ENCODE results near the gene HPGD.

Gene HPGD

DNA sequence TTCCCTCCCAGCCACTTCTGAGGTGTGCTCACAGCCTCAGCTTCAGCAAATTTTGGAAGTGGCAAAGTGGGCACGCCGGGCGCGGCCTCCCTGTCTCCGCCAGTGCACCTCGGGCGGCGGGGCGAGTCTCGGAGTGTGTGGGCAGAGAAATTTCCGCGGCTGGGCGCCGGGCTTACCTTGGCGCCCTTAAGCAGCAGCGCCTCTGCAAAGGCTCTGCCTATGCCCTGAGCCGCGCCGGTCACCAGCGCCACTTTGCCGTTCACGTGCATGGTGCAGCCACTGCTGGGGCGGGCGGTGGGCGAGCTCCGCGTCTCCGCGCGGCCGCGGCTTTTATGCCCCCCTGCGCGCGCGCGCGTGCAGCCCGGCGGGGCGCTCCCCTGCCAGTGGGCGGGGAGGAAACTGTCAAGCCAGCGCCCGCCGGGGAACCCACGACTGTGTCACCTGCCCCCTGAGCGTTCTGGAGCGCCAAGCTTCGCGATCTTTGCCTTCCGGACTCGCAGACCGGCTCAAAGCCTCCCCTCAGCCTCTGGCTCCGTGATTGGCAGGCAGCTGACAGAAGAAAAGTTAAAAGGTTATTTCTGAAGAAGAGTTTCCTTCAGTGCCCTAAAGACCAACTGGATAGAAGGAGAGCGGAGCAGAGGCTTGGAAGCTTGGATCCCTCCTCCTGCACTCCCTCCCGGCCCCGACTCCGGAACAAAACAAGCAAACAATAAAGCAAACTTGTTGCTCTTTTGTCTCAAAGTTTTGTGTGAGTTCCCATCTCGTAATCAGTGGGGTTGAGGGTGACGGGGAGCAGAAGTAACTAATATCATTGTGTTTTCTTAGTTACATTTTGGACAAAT is at the start of gene HPGD:
Gene HPGD, minus strand, starts transcription at position 306 of the 842 bp plus-strand sequence. Its CDS starts 37 bp downstream, at position 269.
- peak within 1 kb of the TSS; percentile 62 for H3K4me3 ChIP-seq (ENCODE audit: low read depth, low read length)

DNA sequence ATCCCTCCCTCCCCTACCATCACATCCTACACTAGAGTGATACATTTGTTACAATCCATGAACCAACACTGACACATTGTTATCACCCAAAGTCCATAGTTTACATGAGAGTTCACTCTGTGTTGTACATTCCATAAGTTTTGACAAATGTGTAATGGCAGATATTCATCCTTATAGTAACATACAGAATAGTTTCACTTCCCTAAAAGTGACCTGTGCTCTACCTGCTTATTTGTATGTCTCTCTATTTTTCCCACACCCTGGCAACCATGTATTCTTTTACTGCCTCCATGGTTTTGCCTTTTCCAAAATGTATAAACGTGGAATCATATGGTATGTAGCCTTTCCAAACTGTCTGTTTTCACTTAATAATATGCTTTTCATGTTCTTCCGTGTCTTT is 42.2 kb upstream of the HPGD start:
- H3K4me3 ChIP-seq (ENCODE audit: low read depth, low read length): no peak overlapping the region

DNA sequence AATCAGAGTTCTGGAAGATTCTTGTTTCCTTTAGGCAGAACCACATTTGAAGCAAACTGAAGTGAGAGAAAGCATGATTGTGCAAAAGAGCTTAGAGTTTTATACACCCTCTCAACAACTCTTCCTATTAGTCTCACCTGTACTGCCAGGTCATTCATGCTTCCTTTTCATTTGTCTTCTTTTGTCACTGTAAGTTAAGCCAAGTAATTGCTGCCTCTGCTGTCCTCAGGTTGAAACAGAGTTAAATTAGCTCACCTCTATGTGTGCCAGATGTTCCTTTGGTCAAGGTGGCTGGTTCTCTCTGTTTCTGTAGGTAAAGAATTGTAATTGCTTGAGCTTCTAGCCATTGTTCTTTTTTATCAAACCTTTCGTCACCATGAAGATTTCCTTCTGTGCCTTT is 41.1 kb upstream of the HPGD start:
- H3K4me3 ChIP-seq (ENCODE audit: low read depth, low read length): no peak overlapping the region

DNA sequence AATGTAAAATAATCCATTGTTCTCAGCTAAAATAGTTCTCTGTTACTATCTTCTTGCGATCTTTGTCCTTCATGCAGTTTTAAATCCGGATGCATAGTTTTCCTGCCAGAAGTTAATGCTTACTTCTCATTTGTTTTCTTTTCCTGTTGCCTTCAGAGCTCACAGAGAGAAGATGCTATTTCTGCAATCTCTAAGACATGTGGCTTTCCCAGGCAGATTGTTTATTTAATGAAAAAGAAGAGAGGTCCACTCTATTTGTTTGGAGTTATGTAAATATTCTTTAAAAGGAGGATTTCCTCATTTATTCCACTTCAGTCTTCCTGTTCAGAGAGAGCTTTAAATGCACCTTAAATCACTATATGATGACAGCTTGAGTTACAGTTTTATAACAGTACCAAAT is 39.3 kb upstream of the HPGD start:
- H3K4me3 ChIP-seq (ENCODE audit: low read depth, low read length): no peak overlapping the region

DNA sequence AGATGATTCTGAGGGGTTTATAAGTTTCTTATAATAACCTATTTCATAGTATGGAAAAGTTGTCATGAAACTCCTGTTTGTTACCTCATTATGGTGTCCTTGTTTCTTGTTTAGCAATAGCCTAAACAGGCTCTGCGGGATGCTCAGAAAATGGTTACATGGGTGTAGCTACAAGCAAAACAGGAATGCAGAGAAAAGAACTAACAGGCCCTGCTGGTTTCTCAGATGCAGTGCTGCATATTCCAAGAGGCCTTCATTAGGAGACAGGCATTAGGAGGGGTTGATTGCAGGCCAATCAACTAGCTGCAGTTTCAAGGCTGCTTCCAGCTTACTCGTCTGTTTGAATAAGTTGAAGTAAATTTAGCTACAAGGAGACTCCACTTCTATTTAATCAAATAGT is 37.6 kb upstream of the HPGD start:
- H3K4me3 ChIP-seq (ENCODE audit: low read depth, low read length): no peak overlapping the region

DNA sequence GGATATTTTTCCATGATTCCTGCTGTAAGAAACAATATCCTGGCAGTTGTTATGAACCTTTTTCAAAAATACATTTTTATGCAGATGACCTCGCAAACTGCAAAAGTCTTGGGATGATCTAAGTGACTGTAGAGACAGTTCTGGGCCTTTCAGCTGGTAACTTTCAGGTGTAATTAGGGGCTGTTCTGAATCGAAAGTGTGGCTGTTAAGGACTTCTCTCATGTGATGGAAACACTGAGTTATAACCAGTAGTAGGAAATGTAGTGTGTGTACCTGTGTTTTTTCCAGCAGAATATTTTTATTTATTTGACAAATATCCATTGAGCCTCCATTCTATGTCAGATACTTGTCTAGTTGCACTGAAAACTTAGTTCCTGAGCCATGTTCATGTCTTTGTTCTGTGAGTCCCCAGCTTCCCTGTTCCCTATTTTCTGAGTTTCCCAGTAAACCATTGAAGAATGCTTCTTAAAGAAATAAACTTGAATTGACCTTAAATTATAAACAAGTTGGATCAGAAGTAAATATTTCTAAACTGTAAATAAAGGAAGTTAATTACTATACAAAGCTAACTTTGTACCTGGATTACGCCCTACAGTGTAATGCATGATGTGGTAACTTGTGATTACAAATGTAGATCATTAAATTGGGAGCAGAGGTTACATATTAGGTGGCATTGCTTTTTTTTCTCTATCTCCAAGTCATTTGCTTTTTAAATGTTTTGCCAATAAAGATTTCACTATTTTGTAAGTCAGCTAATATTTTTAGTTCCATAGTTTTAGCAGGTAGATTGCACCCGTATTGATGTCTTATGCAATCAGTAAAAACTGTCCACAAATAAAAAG is 33.7 kb upstream of the HPGD start:
- H3K4me3 ChIP-seq (ENCODE audit: low read depth, low read length): no peak overlapping the region

DNA sequence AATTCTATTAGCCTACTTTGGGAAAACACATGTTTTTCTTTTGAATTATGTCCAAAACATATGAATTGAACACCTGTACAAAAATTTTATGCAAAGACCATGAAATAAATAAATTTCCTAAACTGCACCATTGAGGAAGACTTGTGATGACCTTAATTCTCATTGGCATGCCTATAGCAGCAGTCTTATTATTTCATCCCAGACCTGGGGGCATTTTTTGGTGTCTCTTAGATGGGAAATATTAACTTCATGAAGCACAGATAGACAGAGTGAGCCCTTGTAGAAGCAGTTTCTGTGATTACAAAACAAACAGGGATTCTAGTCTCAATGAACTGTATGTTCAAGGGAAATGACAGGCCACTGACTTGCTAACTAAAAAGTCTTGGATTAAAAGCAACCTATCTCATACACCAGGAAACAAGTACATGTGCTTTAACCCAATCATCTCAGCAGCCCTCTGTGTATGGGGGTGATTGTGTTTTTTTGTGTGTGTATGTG is 32.0 kb upstream of the HPGD start:
- no peak overlapping the region for H3K4me3 ChIP-seq (ENCODE audit: low read depth, low read length)

DNA sequence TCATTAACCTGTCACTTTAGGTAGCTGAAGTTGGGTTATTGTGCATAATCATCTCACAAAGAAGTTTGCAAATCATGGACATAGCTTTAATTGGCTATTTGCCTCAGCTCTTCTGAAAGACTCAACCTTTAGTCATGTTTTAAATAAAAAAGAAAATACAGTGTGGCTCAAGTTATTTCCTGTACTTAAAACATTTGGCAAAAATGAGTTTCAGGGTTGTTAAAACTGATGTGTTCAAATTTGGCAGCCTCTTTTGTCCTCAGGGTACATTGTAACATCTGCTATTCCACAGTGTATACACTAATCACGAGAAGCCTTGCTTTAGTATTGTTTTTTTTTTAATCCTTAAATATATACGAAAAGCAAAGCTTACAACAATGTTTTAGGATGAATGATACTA is 31.5 kb upstream of the HPGD start:
- no peak overlapping the region for H3K4me3 ChIP-seq (ENCODE audit: low read depth, low read length)

DNA sequence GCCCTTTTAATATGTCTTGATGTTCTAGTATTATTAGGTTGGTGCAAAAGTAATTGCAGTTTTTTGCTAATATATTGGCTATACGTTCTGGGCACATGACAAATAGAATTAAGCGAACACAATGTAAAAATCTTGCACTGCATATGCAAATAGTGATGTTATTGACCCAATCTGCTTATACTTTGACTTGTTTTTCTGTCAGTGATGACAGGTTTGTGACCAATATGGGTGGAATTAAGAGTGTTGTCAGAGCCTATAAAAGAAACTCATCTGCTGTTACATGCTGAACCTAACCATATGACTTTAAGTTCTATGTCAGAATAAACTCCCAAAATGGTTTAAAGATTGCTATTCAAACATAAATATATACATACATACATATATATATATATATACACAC is 30.7 kb upstream of the HPGD start:
- no peak overlapping the region for H3K4me3 ChIP-seq (ENCODE audit: low read depth, low read length)

DNA sequence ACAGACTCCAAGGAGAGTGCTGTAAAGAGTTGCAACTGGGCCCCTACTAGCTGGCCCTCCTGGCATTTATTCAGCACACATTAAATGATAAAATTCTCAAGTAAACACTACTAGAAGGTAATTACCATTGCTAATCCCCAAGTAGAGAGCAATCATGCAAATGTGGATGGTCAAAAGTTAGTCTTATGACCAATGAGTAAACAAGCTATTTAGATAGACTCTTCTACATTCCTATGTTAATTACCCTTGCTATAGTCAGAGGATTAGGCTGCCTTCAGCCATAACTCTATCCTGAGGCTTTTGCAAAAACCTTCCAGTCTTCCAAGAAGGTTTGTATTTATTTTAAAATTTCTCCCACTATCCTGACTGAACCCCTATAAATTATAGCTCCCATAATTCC is 28.3 kb upstream of the HPGD start:
- H3K4me3 ChIP-seq (ENCODE audit: low read depth, low read length): no peak overlapping the region

DNA sequence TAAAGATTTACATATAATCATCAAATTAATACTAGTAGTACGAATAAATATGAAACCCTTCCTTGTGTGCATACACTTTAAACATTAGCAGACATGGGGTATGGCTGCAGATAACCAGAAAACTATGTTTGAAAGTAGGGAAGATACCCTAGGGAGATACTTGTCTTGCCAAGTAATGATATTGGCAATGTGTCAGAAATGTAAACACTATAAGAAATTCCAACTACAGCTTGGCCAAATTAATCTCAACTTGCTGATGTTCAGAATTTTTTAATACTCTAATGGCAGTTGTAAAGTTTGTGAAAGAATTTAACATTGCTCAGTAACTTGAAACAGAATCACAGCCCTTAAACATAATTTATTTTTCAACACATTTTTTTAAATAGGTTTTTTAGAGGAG is 27.4 kb upstream of the HPGD start:
- no peak overlapping the region for H3K4me3 ChIP-seq (ENCODE audit: low read depth, low read length)

DNA sequence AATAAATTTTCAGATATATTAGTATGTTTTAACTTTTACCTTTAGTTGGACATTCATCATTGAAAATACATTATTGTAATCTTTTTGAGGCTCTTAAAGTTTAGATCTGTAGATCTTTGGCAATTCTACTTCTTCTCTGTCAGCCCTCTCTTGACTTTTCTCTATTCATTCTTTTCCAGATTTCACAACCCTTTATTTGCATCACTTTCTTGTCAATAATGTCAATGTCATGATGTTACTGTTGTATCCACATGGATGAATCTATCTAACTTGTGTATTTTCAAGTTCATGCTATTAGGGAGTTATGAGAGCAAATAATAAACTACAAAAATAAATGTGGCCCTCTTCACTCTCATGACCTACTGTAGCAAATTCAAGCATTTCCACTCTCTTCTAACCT is 23.0 kb upstream of the HPGD start:
- no peak overlapping the region for H3K4me3 ChIP-seq (ENCODE audit: low read depth, low read length)

DNA sequence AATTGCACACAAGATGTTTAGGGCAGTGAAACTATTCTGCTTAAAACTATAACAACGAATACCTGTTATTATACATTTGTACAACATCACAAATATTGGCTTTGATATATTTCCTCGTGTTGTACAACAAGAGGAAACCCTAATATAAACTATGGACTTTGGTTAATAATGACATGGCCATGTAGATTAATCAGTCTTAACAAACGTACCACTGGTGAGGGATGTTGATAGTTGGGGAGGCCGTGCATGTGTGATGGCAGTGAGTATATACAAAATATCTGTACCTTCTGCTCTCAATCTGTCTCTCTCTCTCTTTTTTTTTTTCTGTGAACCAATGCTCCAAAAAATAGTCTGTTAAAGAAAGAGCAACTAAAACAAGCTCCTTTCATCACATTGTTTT is 22.2 kb upstream of the HPGD start:
- no peak overlapping the region for H3K4me3 ChIP-seq (ENCODE audit: low read depth, low read length)

DNA sequence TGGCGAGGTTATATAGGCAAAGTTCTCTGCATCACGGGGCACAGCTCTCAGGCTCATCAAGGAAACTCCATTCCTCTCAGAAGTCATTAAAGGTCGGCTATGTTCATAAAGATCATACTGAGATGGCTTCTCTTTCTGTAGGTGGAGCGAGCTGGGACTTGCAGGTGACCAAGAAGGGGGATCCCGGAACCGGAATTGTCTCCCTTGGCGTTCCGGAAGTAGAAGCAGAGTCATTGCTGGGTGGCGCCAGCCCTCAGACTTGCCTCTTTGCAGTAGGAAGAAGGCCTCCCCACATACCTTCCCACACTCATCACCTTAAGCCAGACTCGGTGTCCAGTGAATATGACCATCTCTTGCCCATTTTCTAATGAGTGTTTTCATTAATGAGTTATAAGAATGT is 17.9 kb upstream of the HPGD start:
- no peak overlapping the region for H3K4me3 ChIP-seq (ENCODE audit: low read depth, low read length)

DNA sequence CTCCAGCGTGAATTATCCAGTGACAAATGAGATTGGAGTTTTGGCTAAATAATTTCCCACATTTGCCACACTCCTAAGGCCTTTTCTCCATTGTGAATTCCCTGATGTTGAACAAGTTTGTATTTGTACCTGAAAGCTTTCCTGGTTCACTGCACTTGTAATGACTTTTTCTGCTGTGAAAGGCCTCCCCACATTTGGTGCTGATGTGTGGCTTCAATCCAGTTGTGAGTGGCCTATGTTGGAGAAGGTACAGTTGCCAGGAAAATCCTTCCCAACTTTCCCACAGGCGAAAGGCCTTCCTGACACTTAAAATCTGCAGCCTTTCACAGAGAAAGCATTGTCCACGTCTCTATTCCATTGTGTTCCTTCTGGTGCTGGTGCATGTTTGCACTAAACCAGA is 17.3 kb upstream of the HPGD start:
- H3K4me3 ChIP-seq (ENCODE audit: low read depth, low read length): no peak overlapping the region

DNA sequence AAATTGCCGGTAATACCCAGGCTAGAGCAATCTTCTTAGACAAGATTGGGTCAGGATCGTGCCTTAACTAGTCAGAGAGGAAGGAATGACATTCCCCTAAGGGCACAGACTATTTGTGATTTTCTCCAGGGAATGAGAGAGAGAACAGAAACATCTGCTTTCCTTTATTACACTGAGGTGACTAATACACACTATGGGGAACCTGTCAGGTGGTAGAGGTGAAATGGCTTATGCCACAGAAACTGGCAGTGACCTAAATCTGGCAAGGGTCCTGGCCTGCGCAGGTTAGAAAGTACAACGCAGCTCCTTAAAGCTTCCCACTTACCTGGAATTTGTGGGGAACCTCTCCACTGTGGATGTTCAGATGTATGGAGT is 16.6 kb upstream of the HPGD start:
- no peak overlapping the region for H3K4me3 ChIP-seq (ENCODE audit: low read depth, low read length)

DNA sequence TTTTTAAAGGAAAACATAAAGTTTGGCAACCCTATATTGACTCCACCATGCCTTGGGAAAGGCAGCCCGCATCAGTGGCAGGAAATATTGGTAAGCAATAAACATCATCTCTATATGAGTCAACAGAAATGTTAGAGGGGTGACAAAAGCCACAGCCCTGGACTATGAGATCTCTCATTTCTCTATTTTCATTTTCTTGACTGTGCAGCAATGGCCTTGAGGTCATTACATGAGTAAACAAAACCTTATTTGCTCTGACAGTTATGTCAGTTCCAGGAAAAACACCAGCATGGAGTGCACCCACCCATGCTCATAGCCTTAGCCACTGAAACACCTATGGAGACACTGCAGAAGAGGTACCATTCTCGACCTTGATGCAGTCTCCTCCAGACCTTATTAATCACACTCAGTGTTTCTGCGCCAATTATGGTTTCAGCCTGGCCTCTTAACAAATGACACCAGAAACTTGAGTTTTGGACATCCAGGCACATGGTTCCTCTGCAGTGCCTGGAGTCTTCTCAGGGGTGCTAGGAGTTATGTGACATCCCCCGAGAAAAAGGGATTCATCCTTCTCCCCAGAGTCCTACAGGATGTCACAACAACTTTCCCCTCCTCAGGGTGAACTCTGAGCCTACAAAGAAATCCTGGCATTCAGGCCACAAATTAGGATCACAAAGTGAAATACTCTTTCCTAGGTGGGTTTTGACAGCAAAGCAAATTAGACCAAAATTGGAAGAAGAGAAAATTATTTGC is 16.0 kb upstream of the HPGD start:
- H3K4me3 ChIP-seq (ENCODE audit: low read depth, low read length): no peak overlapping the region

DNA sequence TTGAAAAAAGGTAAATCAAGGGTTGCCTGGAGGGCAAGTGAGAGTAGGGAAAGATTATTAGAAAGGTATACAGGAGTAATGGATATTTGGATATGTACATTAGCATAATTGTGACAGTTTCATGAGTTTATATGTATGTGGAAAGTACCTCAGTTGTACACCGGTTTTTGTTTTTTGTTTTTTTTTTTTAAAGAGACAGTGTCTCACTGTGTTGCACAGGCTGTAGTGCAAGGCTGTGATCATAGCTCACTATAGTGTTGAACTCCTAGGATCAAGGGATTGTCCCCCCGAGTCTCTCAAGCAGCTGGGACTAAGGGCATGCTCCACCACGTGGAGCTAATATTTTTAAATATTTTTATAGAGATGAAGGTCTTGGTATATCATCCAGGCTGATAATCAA is 15.3 kb upstream of the HPGD start:
- no peak overlapping the region for H3K4me3 ChIP-seq (ENCODE audit: low read depth, low read length)

DNA sequence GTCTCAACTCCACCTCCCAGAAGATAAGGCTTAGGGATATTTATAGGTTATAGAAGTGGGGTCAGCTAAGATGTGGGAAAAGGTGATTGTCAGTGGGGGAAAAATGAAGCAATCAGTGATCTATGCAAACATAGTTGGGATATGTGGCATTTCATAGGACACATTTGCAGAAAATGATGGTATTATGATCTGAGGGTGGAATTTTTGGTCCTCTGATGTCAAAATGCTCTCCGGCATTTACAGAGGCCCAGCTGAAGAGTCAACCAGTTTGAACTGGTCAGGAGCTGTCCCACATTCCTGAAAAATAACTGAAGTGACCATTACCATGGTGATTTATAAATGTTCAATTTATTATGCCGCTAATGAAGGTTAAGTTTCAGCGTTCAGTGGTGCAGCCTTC is 12.2 kb upstream of the HPGD start:
- no peak overlapping the region for H3K4me3 ChIP-seq (ENCODE audit: low read depth, low read length)

DNA sequence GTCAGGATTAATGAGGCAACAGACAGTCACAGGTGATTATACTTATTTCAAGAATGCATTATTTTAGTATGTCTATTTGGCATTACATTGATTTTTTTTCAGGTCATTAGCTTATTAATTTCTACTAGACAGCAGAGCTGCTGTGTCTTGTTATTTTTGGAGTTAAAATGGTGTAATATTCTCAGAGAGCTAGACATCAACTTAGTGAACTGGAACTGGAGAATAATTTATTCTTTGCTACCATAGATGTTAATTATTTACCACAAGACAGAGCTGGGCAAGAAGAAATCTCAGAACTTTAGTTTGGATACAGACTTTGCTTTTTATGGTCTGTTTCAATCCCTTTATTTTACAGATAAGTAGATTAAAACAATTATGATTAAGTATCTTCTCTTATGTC is 10.2 kb upstream of the HPGD start:
- no peak overlapping the region for H3K4me3 ChIP-seq (ENCODE audit: low read depth, low read length)

DNA sequence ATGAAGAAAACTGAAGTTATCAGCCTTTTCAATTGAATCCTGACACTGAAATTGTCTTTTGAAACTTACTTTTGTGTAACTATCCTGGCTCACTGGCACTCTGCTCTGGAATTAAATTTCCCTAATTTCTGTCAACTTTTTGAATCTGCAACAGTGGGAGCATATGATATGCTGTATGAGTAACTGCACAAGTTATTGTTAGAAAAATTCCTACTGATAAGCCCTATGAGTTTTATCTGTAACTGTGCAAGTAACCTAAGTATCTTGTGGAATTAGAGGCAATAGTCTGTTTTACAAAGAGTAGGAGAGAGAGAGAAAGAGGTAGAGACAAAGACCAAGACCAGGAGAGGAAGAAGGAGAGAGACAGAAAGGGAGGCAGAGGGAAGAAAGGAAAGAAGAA is 9.2 kb upstream of the HPGD start:
- H3K4me3 ChIP-seq (ENCODE audit: low read depth, low read length): no peak overlapping the region
